Measurements from ENCODE around the gene SERGEF. TPM values are rescaled to one million over a fixed set of nuclear protein-coding genes. Genes with fewer than 3 reads are reported as not detected.

The SERGEF gene
- total RNA-seq, 1 donor from 2014 or later: 24.0 TPM

- no peak overlapping the region for H3K27ac Mint-ChIP-seq (ENCODE audit: unreplicated experiment)
- H3K27me3 Mint-ChIP-seq (ENCODE audit: unreplicated experiment): no peaks in the 10 kb centered on the region
- DNase-seq (ENCODE audit: extremely low spot score, unreplicated experiment): no peak
- H3K4me1 Mint-ChIP-seq (ENCODE audit: unreplicated experiment): no peaks in the 10 kb centered on the region
- no peak overlapping the region for H3K4me3 Mint-ChIP-seq (ENCODE audit: unreplicated experiment)
- no peak for TF ChIP-seq CTCF (IDR thresholded peaks at IDR 0.05)
- peaks cover 16% of the 10 kb centered on the region for H3K9me3 Mint-ChIP-seq (ENCODE audit: unreplicated experiment)
- H3K36me3 Mint-ChIP-seq (ENCODE audit: unreplicated experiment): peaks cover 11% of the 10 kb centered on the region
These were observed 73.3 kb downstream of the SERGEF start for GRCh38 chr11:17939542-17939941.

- DNase-seq (ENCODE audit: extremely low spot score, unreplicated experiment): no peak
- peaks cover 7% of the 10 kb centered on the region for H3K36me3 Mint-ChIP-seq (ENCODE audit: unreplicated experiment)
- no peaks in the 10 kb centered on the region for H3K4me1 Mint-ChIP-seq (ENCODE audit: unreplicated experiment)
- no peaks in the 10 kb centered on the region for H3K9me3 Mint-ChIP-seq (ENCODE audit: unreplicated experiment)
- no peaks in the 10 kb centered on the region for H3K27me3 Mint-ChIP-seq (ENCODE audit: unreplicated experiment)
- TF ChIP-seq CTCF (IDR thresholded peaks at IDR 0.05): no peak
- no peak overlapping the region for H3K4me3 Mint-ChIP-seq (ENCODE audit: unreplicated experiment)
- H3K27ac Mint-ChIP-seq (ENCODE audit: unreplicated experiment): no peak overlapping the region
These were observed 76.1 kb downstream of the SERGEF start for GRCh38 chr11:17936790-17937189.

GRCh38 chr11:17934194-17934593 is 78.7 kb downstream of the SERGEF start:
- Mint-ChIP-seq H3K27me3 (ENCODE audit: unreplicated experiment) (no peaks in the 10 kb centered on the region), H3K4me3 (ENCODE audit: unreplicated experiment) (no peak overlapping the region), H3K9me3 (ENCODE audit: unreplicated experiment) (no peaks in the 10 kb centered on the region), H3K36me3 (ENCODE audit: unreplicated experiment) (peaks cover 7% of the 10 kb centered on the region), H3K27ac (ENCODE audit: unreplicated experiment) (no peak overlapping the region), H3K4me1 (ENCODE audit: unreplicated experiment) (no peaks in the 10 kb centered on the region)
- TF ChIP-seq CTCF (IDR thresholded peaks at IDR 0.05): no peak
- DNase-seq (ENCODE audit: extremely low spot score, unreplicated experiment): no peak

GRCh38 chr11:17933708-17934107 is 79.1 kb downstream of the SERGEF start:
- H3K9me3 Mint-ChIP-seq (ENCODE audit: unreplicated experiment): no peaks in the 10 kb centered on the region
- peaks cover 7% of the 10 kb centered on the region for H3K36me3 Mint-ChIP-seq (ENCODE audit: unreplicated experiment)
- no peak for DNase-seq (ENCODE audit: extremely low spot score, unreplicated experiment)
- TF ChIP-seq CTCF (IDR thresholded peaks at IDR 0.05): no peak
- H3K27ac Mint-ChIP-seq (ENCODE audit: unreplicated experiment): no peak overlapping the region
- no peaks in the 10 kb centered on the region for H3K27me3 Mint-ChIP-seq (ENCODE audit: unreplicated experiment)
- H3K4me1 Mint-ChIP-seq (ENCODE audit: unreplicated experiment): no peaks in the 10 kb centered on the region
- no peak overlapping the region for H3K4me3 Mint-ChIP-seq (ENCODE audit: unreplicated experiment)

GRCh38 chr11:17932472-17932871 is 80.4 kb downstream of the SERGEF start:
- Mint-ChIP-seq H3K9me3 (ENCODE audit: unreplicated experiment) (no peaks in the 10 kb centered on the region), H3K36me3 (ENCODE audit: unreplicated experiment) (peaks cover 7% of the 10 kb centered on the region), H3K27me3 (ENCODE audit: unreplicated experiment) (no peaks in the 10 kb centered on the region), H3K4me3 (ENCODE audit: unreplicated experiment) (no peak overlapping the region), H3K4me1 (ENCODE audit: unreplicated experiment) (peaks cover 5% of the 10 kb centered on the region), H3K27ac (ENCODE audit: unreplicated experiment) (no peak overlapping the region)
- TF ChIP-seq CTCF (IDR thresholded peaks at IDR 0.05): no peak
- DNase-seq (ENCODE audit: extremely low spot score, unreplicated experiment): no peak

All from osteocyte (in vitro differentiated cells).